NCI-H187 treated with DMSO at 0.1 percent for 48 hours (cell line): ENCODE results near the gene DZANK1.
"Not testable (repeated sequence)": the region's sequence is repeated elsewhere in the genome, so short reads cannot be mapped to it uniquely, and the experiment has no call there.

Experiments
- DNase-seq: peaks from one replicate; lab custom pipeline; 2025; lab: John Stamatoyannopoulos, UW

DZANK1 gene

DNA sequence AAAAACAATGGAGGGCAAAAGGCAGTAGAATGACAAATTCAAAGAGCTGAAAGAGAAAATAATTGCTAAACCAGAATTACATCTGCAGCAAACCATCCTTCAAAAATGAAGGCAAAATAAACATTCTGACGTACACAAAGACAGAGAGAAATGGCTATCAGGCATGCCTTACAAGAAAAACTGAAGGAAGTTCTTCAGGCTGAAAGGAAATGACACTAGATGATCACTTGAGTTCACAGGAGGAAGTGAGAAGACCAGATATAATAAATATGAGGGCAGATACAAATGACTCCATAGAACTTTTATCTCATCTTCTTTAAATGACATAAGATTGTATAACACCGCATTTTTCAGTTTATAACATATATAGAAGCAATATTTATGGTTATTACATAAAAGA lies 30.0 kb downstream of the DZANK1 start:
- no peak for DNase-seq

DNA sequence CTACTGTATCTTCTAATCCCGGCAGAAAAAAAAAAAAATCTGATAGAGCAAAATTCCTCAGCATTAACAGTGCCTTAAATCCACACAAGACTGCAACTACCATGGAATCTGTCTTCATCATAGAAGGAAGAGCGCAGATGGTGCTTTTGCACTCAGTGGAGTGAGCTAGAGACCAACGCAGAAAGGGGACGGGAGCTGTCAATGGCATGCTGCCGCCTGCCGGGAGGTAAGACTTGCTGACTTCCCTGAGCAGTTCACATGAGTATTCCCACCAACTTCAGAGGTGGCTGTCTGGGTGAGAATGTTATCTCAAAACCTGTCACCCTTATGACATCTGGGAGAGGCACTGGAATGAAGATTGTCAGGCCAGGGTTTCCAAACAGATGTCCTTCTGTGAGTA lies 35.6 kb downstream of the DZANK1 start:
- no peak for DNase-seq

GRCh38 chr20:18430172-18430826 lies 36.5 kb downstream of the DZANK1 start:
- no peak for DNase-seq

DNA sequence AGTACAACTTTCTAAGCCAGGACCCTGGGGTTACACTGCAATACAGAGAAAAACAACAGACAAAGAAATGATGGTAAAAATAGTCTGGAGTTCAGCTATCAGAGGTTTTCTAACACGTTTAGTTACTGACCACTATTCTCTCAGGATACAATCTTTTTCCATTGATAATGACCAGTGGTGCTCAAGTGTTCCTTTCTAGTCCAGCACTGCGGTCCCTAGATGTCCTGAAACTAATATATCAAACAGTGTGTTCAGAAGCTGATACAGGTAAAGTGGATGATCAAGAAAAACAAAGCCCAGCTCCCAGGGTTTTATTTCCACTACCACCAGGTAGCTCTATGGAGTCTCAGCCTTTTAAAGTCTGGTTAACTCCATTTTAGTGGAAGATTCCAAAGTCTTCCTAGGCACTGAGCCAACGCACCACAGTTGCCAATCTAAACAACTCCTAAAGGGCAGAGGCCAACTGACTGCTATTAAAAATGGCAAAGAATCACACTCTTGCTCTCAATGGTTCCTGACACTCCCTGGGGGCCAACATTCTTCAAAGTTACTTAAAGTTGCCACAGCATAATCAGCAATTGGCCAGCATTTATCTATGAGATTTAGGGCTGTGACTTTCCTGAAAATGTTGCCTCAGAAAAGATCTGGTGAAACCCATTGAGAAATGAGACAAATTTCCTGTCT lies 38.2 kb downstream of the DZANK1 start:
- DNase-seq: no peak

- DNase-seq: no peak
Measured at GRCh38 chr20:18427214-18427613, 39.6 kb downstream of the DZANK1 start.

DNA sequence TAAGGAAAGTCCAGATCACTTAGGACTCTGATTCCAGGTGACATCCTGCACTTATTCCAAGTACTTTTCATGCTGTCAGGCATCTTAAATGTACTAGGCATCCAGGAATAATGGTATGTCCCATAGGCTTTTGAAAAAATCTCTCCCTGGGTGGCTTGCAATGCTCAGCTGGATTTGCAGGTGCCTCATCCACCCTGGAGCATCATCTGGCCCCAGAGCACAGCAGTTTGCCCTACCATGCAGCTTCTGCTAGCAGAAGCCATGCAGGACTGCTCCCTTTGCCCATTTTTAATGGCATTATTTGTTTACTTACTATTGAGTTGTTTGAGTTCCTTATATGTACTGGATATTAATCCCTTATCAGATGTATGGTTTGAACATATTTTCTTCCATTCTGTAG lies 45.2 kb downstream of the DZANK1 start:
- DNase-seq: no peak

GRCh38 chr20:18416486-18416885 lies 50.3 kb downstream of the DZANK1 start:
- DNase-seq: no peak

DNA sequence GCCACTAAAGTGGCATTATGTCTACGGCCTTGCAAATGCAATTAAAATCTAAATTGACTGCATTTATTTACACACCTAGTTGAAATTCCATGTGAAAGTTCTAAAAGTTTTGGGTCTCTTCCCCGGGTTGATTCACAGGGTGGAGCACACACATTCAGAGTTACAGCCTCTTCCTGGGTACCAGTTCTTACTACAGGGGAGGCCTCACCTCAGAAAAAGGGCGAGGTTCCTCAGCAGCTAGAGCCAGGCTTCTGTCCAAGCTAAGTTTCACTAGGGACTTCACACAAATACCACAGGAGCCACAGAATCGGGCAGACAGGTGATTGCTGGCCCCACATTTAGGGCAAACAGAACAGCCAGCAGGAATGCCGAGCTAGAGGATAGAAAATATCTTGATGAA lies 52.7 kb downstream of the DZANK1 start:
- no peak for DNase-seq

DNA sequence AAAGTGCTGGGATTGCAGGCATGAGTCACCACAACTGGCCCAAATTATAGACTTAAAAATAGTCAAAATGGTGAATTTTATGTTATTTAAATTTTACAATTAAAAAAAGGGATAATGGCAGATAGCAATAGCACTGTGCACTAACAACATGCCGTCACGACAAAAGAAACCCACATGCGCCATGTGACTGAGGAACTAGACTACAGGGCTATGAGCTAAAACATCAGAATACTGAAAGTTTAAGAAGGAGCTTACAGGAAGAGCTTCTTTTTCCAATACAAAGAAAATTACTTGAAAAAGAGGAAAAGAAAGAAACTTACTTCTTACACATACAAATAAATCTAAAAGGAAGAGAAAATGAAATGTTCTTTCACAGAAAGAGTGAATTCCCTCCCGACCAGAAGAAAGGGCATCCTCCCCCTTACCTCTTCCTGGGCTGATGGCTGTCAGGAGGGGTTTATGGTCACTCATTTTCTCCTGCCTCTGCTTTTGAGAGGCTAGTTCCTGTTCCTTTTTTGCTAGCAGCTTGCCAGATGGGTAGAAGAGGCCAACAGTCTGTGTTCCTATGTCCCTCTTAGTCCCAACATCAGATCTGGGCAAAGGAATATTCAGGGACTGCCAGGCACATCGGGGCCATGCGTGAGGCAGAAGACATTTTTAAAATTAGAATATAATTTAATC lies 54.5 kb downstream of the DZANK1 start:
- no peak for DNase-seq

DNA sequence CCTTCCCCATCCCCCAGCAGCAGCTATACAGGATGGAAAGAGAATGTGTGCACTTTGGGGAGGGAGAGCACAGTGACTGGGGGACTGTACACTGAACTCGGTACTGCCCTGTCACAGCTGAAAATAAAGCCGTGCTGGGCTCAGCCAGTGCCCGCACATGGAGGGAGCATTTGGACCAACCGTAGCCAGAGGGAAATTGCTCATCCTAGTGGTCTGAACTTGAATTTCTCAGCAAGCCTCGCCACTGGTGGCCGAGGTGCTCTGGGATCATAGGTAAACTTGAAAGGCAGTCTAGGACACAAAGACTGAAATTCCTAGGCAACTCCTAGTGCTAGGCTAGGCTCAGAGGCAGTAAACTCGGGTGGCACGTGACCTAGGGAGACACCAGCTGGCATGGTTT lies 61.0 kb downstream of the DZANK1 start:
- DNase-seq: no peak

- no peak for DNase-seq
Measured at GRCh38 chr20:18404172-18404571, 62.7 kb downstream of the DZANK1 start.

DNA sequence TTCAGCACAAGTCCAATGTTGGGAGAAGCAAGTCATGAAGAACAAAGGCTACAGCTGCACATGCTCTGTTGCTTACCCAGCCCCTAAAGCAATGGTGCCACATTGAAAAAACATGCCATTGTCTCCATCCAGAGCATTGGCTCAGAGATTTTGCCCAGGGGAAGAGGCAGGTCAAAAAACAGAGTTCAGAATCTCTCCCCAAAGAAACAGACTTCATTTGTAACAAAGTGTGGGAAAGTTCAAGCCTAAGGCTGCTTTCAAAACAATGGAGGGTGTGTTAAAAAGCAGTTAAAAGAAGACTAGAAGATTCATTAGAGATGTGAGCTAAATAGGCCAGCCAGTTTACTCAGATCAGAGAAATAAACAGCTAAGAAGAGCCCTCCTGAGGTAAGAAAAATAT lies 63.6 kb downstream of the DZANK1 start:
- DNase-seq: no peak

DNA sequence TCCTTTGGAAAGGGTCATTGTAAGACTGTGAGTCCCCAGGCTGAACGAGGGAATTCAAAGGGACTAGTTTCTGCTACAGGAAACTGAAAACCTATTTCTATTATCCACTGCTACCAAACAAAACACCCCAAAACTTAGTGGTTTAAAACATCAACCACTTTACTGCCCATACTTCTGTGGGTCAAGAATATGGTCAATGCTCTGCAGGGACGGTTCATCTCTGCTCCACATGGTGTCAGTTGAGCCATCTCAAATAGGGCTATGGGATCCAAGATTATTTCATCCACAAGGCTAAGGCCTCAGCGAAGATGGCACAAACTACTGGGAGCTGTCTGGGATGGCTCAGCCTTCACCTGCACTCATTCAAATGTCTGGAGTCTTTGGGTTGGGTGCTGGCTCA lies 65.5 kb downstream of the DZANK1 start:
- no peak for DNase-seq

DNA sequence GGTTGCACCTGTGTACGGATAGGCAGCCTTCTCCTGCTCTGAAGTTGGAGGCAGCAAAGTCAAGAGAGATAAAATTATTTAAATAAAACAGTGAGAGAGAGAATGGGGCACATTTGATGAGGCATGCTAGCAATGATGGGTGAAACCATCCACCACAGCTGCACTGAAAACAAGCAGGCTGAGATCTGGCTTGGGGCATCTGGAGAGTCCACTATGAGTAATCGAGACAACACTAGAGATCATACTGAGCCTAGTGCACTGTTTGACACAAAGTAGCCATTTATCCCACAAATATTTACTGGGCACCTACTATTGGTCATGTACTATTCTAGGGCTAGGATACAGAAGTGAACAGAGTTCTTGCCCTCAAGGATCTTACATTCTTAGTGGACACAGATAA lies 66.4 kb downstream of the DZANK1 start:
- DNase-seq: no peak

DNA sequence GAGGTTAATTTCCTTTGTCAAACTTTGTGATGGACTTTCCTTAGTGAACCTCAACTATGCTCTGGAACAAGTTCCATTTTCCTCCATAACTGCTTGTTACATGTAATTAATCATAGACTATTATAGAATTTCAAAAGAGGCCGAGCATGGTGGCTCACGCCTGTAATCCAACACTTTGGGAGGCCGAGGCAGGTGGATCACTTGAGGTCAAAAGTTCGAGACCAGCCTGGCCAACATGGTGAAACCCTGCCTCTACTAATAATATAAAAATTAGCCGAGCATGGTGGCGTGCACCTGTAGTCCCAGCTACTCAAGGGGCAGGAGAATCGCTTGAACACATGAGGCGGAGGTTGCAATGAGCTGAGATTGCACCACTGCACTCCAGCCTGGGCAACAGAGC lies 68.1 kb downstream of the DZANK1 start:
- DNase-seq: not testable (repeated sequence)

DNA sequence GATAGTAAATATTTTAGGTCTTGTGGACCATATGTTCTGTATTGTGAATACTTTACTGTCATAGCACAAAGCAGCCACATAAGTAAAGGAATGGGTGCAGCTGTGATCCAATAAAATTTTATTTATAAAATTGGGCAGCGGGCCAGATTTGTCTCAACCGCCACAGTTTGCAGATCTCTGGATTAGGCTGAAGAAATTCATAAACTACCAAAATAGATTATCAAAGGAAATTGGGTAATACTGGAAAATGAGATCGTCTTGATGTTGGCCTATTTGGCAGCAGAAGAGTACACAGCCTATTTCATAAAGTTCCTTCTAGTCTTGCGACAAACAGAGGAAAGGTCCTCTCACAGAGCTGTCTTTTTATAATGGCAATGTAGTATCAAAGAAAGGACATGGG lies 69.8 kb downstream of the DZANK1 start:
- DNase-seq: no peak

GRCh38 chr20:18395544-18395943 lies 71.3 kb downstream of the DZANK1 start:
- DNase-seq: no peak

DNA sequence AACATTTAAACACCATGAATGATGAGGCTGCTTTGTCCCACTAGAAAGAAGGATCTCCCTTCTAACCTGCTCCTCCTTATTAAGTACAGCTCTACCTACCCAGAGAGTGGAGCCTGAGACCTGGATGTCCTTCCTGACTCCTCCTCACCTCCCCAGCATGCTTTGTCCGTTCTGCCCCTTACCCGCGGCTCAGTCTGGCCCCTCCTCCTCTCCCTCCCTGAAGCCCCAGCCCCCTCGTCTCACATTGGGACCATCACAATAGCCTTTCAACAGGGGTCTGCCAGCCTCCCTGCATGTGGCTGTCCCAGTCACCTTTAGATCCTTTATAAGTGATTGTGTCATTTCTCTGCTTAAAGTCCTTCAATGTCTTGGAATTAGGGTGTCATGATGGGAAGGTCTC lies 72.5 kb downstream of the DZANK1 start:
- no peak for DNase-seq

DNA sequence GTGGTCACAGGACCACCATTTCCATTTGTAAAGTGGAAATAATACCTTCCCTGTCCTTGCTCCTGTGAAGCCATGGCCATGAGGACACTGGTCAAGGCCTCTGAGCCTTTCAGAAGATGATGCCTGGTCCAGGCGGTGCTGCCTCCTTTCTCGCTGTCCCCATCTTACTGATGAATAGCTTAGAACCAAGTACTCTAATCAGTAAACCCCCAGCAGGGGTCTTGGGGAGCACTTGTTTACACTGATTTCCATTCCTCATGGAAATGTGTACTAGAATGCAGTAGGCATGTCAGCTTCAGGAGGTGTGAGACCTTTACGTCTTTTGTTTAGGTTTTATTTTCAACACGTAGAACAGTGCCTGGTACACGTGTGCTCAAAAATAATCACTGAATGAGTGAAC lies 75.1 kb downstream of the DZANK1 start:
- DNase-seq: no peak

GRCh38 chr20:18390201-18390600 lies 76.6 kb downstream of the DZANK1 start:
- no peak for DNase-seq

- DNase-seq: no peak
Measured at GRCh38 chr20:18388860-18389259, 78.0 kb downstream of the DZANK1 start.

DNA sequence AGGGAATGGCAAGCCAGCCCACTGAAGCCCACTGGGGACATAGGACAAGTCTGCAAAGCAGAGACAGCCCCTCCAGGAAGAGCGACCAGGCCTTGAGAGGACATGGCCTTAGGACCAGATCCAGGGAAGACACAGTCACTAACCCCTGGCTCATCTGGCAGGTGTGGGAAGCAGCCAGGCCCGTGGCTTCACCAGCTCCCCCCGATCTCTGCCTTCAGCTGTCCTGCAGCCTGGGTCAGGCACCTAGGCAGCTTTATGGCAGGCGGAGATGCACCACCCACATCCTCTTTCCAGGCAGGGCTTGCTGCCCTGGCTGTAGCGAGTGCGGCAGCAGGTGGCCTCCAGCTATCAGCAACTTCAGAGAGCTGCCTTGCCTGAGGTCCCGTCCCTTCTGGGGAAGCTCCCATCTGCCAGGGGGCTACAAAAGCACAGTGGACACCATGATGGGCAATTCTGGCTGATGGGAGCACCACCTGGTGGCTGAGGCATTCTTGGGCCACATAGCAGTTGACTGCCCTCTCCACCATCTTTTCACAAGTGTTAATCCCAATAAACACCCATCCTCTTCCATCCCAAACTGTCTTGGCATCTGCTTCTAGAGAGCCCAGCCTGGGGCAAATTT lies 85.8 kb downstream of the DZANK1 start:
- DNase-seq: no peak

DNA sequence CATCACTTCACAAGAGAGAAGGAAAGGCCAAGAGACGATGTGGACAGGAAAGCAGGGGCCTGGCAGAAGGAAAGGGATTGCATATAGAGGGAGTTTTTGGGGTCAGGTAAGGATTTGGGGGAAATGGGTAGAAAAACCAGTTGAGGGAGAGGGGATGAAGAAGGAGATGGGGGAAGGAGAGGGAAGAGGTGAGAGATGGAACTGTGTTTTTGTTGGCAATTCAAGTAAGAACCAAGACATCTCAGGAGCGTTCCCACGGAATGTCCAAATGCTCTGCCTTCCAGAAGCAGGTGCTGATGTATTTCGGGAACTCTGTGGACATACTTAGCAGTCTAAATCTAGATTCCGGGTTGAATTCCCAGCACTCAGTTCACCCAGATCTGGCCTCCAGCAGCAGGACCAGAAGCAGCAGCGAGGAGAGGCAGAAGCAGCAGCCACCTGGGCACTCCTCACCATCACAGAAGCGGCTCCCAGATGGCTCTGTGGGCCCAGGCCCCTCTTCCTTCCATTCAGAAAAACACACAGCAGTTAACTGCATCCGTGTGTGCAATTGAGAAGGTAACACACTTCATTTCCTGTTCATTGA lies 88.8 kb downstream of the DZANK1 start:
- no peak for DNase-seq
